GM12801 (cell line): ENCODE data around the gene SLC16A12.

Experiments
- CTCF ChIP-seq: IDR thresholded peaks from one replicate; pipeline ENCODE4 v1.5.1; 2011; ENCODE audit warnings: control low read depth; ENCODE audit not compliant: insufficient read length; ENCODE audit errors: extremely low read depth

Gene SLC16A12

DNA sequence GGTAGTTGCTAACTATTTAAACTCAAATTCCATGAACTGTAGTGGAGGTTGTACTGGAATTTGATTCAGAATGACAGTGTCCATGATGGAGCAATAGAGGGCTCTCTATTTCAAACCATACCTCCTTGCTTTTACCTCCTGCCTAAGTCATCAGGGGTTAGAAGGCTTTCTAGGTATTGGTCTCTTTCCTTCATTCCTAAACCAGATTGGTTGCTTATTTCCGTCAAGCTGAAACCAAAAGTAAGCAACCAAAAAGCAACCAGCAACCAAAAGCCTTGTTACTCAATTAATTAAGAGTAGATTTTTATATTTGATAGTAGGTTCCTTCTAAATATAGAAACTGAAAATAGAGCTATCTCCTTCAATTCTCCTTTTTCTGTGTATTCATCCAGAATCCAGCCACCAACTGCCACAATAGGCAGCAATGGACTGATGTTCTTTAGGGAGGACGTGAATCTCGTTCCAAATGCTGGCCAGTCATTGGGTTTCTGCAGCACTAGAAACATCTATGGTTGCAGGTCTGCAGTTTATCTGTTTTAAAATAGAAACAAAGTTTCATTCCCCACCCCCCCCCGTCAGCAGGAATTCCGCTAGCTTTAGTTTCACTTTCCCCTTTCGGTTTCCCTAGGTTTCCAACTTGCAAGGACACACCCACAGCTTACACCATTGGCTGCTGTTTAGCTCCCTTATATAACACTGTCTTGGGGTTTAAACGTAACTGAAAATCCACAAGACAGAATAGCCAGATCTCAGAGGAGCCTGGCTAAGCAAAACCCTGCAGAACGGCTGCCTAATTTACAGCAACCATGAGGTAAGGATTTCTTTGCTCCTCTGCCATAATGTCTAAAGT is 143.3 kb downstream of the SLC16A12 start, which contains the start of gene IFIT1:
Gene IFIT1 (plus strand): TSS at position 717 of the 850 bp plus-strand sequence. CDS start 90 bp downstream, at position 807.
- no peak for TF ChIP-seq CTCF

DNA sequence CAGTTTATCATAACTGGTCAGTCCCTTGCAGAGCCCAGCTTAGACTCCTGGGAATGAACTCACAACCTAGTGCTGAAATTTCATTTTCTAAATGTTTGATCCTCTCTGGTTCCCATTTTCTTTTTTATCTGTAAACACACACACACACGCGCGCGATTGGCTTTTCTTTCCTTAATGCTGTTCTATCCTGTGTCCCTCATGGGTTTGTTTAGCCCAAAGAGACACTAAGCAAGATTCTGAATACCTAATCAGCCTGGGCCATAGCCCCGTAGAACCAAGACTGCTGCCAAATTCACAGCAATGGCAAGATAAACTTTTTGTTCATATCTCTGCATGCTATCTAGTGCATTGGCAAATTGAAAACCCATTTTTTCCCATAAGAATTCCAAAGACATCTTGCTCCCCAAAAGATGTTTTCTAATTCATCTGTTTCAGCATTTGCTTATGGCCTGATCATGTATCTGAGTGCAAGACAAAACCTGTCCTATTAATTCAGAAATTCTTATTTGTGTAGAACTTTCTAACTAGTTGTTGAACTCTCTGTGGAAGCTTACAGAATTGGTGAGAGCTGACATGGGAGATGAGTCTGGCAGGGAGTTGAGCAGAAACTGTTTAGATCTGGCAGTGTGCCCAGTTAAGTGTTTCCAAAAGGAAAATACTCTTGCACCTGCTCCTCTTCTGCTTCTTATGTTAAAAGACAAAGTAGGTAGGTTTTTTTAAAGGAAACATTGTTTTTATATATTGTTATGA is 144.7 kb downstream of the SLC16A12 start:
- no peak for TF ChIP-seq CTCF

DNA sequence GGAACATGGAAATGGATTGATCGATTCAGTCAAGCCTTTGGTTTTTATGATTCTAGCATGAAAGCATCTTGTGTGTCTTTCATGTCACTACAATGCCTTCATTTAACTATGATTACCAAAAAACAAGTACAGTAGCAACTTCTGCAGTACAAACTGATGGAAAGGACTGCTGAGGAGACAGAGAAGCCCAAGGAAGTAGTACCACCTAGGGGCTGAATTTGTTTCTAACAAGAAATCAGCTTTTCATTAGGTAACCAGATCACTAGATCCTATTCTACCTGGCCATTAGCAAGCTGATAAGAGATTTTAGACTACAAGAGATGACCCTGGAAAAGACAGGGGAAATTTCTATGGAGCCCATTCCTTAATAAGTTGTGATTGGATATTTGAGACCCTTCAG is 146.1 kb downstream of the SLC16A12 start:
- TF ChIP-seq CTCF, result no peak

DNA sequence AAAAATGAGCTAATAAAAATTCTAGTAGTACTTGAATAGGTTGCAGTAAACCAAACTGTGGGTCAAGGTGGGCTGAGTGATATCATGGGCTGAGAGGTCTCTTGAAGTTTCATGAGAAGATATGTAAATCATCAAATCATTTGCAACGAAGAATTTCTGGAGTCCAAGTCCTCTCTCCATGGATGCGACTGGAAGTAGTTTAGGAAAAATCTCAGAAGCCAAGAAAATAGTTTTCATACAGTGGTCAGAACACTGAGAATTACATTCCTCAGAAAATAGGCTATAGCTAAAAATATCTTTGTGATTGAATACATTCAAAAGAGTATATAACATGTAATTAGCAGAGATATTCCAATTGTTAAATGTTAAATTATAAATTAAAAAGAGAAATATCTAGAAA is 146.6 kb downstream of the SLC16A12 start:
- TF ChIP-seq CTCF, result no peak

GRCh38 chr10:89384474-89385340 is 150.7 kb downstream of the SLC16A12 start:
- TF ChIP-seq CTCF, result no peak

GRCh38 chr10:89382757-89383156 is 152.6 kb downstream of the SLC16A12 start:
- TF ChIP-seq CTCF, result no peak
